HG03139 (cell line): ENCODE results near the gene ADGRV1.

Experiments used
- ATAC-seq: cut with Tn5 transposase; IDR thresholded peaks from one replicate; pipeline ENCODE4 v1.9.1; 2021; ENCODE audit not compliant: unreplicated experiment

ADGRV1 gene

GRCh38 chr5:91122651-91123050 lies 564.1 kb downstream of the ADGRV1 start:
- no peak for ATAC-seq

- ATAC-seq: no peak
These were observed 564.7 kb downstream of the ADGRV1 start for GRCh38 chr5:91123291-91123690.

GRCh38 chr5:91123901-91124300 lies 565.3 kb downstream of the ADGRV1 start:
- no peak for ATAC-seq

- ATAC-seq: no peak
These were observed 567.3 kb downstream of the ADGRV1 start for GRCh38 chr5:91125916-91126315.

GRCh38 chr5:91126448-91126847 lies 567.9 kb downstream of the ADGRV1 start:
- ATAC-seq: no peak

- ATAC-seq: no peak
These were observed 568.3 kb downstream of the ADGRV1 start for GRCh38 chr5:91126888-91127287.

GRCh38 chr5:91127456-91128081 lies 569.0 kb downstream of the ADGRV1 start:
- no peak for ATAC-seq

- ATAC-seq: no peak
These were observed 570.0 kb downstream of the ADGRV1 start for GRCh38 chr5:91128604-91129003.

- ATAC-seq: no peak
These were observed 571.2 kb downstream of the ADGRV1 start for GRCh38 chr5:91129748-91130147.

- ATAC-seq: no peak
These were observed 572.2 kb downstream of the ADGRV1 start for GRCh38 chr5:91130759-91131158.

GRCh38 chr5:91132550-91132949 lies 574.0 kb downstream of the ADGRV1 start:
- ATAC-seq: no peak

- ATAC-seq: no peak
These were observed 574.6 kb downstream of the ADGRV1 start for GRCh38 chr5:91133183-91133582.

- ATAC-seq: no peak
These were observed 577.1 kb downstream of the ADGRV1 start for GRCh38 chr5:91135475-91136248.

GRCh38 chr5:91136271-91136670 lies 577.7 kb downstream of the ADGRV1 start:
- ATAC-seq: no peak

- no peak for ATAC-seq
These were observed 579.0 kb downstream of the ADGRV1 start for GRCh38 chr5:91137647-91138046.

GRCh38 chr5:91139572-91140200 lies 581.1 kb downstream of the ADGRV1 start:
- no peak for ATAC-seq

GRCh38 chr5:91140657-91141056 lies 582.1 kb downstream of the ADGRV1 start:
- ATAC-seq: no peak

GRCh38 chr5:91141642-91142041 lies 583.0 kb downstream of the ADGRV1 start:
- ATAC-seq: no peak

- ATAC-seq: no peak
These were observed 583.8 kb downstream of the ADGRV1 start for GRCh38 chr5:91142386-91142785.

- ATAC-seq: no peak
These were observed 584.2 kb downstream of the ADGRV1 start for GRCh38 chr5:91142819-91143218.

GRCh38 chr5:91143840-91144239 lies 585.2 kb downstream of the ADGRV1 start:
- ATAC-seq: no peak
